Motor neuron (in vitro differentiated cells): ENCODE results near the gene CA4. TPM values are rescaled to one million over a fixed set of nuclear protein-coding genes. Genes with fewer than 3 reads are reported as not detected.
"Not testable (repeated sequence)": the region's sequence is repeated elsewhere in the genome, so short reads cannot be mapped to it uniquely, and the experiment has no call there.

Experiments
- ATAC-seq, 8 experiments: fragments of 200-7000 bp; cut with Tn5 transposase; replicated peaks in 6 of 8; 2 replicates each; pipeline ENCODE4 v1.8.0; 2021; ENCODE audit warnings: mild to moderate bottlenecking in 8 of 8, moderate library complexity in 8 of 8
- H3K27ac ChIP-seq, 2 donors: fragments of 250-450 bp; sonication (Bioruptor Pico); 2 replicates each; pipeline ENCODE4 v1.9.0; 2021; ENCODE audit warnings: antibody characterized with exemption in 2 of 2, mild to moderate bottlenecking in 2 of 2, moderate library complexity in 1 of 2
- H3K4me1 ChIP-seq, 2 donors: fragments of 250-450 bp; sonication (Bioruptor Pico); replicated peaks in 1 of 2; 2 replicates each; pipeline ENCODE4 v1.6.1; 2021; ENCODE audit warnings: antibody characterized with exemption in 2 of 2, mild to moderate bottlenecking in 2 of 2, moderate library complexity in 1 of 2
- H3K4me3 ChIP-seq, 5 donors: fragments of 250-450 bp; sonication (Bioruptor Pico); 2 replicates each; pipeline ENCODE4 v1.9.0; 2021; ENCODE audit warnings: antibody characterized with exemption in 5 of 5, mild to moderate bottlenecking in 5 of 5, moderate library complexity in 4 of 5
- WGBS, 10 experiments: fragments of 450-650 bp; shearing (Covaris generic); methylation state at CpG; one replicate each; pipeline ENCODE4 v1.0.0; 2022; 5-methylcytosine and 5-hydroxymethylcytosine counted together
- in situ Hi-C, 9 experiments: fragments of 400-800 bp; cut with MboI; loops; one replicate each; pipeline ENCODE4 v1.15.0; 2021; ENCODE audit warnings: low sequenced_read_pairs in 9 of 9, low pct_unique_long_range_greater_than_20kb in 2 of 9; ENCODE audit not compliant: unreplicated experiment in 9 of 9
- total RNA-seq, 8 experiments: library from RNA; unstranded; fragments of 300-600 nt; gene quantifications; 2 replicates each; pipeline versions ENCODE4 v1.2.3 to v1.2.4, GENCODE V29; 2022

Gene CA4
- total RNA-seq, 8 experiments from 2014 or later, result 0.59 to 15.2 (median 3.5) TPM; not detected in 3

GRCh38 chr17:60198630-60199029 lies 48.9 kb downstream of the CA4 start:
- ATAC-seq, result peak in 2 of 8 experiments; percentile 51 to 65
- H3K27ac ChIP-seq, H3K4me3 ChIP-seq, H3K4me1 ChIP-seq, in situ Hi-C loops: not testable (repeated sequence)
- 100% methylated on average over 1 of the region's 1 CpG; no CpG with 5 or more reads in 8 of the 10 experiments for WGBS, 10 experiments

GRCh38 chr17:60205782-60206181 lies 56.0 kb downstream of the CA4 start:
- in situ Hi-C loops, H3K27ac ChIP-seq, H3K4me1 ChIP-seq, H3K4me3 ChIP-seq: not testable (repeated sequence)
- ATAC-seq, result peak in 2 of 8 experiments; percentile 64 to 77

GRCh38 chr17:60208302-60208701 lies 58.5 kb downstream of the CA4 start:
- H3K4me3 ChIP-seq, in situ Hi-C loops, H3K4me1 ChIP-seq, ATAC-seq, H3K27ac ChIP-seq: not testable (repeated sequence)
- WGBS, 10 experiments, result no CpG with 5 or more reads among the region's 1 CpG

Other genes starting within 250 kb of the CA4 start
- 10 to 100 TPM in 5 of 8 experiments, 1 to 10 TPM in 3; 8.5 to 23.9 (median 10.1) TPM for gene RNFT1, start 185.2 kb upstream of the CA4 start, total RNA-seq
- 10 to 100 TPM in 7 of 8 experiments, 1 to 10 TPM in 1; 10.0 to 24.6 (median 20.9) TPM for gene HEATR6, start 71.1 kb upstream of the CA4 start, total RNA-seq
- 100 to 1,000 TPM in 1 of 8 experiments, 10 to 100 TPM in 7; 29.3 to 187 (median 32.1) TPM for gene USP32, start 242.2 kb downstream of the CA4 start, total RNA-seq